Measurements from ENCODE around the gene MYCBP2.
"Not testable (repeated sequence)": the region's sequence is repeated elsewhere in the genome, so short reads cannot be mapped to it uniquely, and the experiment has no call there.

MYCBP2 gene

DNA sequence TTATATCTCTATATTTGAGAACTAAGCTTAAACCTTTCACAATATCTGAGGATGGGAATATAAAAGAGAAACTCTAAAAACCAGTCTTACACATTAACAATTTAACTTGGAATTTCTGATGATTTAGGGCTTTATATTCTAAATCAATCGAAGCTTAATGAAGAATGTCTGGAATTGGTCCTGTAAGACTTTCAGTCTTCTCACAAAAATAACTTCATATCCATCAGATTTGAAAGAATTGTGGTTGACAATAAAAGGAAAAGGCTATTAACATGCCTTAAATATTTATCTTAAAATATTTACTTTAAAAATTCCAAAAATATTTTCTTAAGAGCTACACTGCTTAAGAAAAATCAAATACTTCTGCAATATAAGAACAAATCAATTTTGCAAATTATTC is 27.3 kb downstream of the MYCBP2 start:
- no peak for DNase-seq (ENCODE audit: low read depth)

DNA sequence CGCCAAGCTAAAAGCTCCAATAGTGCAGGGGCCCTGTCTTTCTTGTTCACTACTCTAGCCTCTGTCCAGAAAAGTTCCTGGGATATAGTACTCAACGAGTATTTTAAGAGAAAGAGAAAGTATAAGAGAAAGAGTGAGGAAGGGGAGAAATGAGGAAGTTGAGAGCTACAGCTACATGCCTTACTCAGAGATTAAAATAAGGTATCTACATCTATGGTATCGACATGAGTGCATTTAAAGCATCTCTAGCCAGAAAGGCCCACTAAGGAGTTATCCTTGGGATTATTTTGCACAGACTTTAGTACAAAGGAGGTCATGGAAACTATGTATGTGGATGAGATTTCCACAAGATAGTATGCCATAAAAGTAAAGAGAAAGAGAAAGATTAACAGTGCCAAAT is 28.5 kb downstream of the MYCBP2 start:
- DNase-seq (ENCODE audit: low read depth): no peak

DNA sequence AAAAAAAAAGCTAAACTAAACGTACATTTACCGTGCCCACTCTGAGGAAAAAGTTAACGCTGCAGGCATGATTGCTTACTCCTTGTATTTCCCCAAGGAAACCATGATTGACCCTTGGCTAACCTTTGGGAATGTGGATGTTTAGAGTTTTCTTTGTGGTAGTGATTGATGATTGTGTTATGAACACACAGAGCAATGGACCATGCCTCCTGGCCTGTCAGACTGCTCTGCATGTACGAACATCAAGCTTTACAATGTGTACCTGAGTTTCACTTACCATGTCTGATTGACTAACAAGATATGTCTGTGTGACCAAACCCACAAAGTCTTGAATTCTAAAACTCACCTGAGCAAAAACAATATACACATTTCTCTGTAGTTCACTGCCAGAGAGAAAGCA is 35.1 kb downstream of the MYCBP2 start:
- no peak for DNase-seq (ENCODE audit: low read depth)

DNA sequence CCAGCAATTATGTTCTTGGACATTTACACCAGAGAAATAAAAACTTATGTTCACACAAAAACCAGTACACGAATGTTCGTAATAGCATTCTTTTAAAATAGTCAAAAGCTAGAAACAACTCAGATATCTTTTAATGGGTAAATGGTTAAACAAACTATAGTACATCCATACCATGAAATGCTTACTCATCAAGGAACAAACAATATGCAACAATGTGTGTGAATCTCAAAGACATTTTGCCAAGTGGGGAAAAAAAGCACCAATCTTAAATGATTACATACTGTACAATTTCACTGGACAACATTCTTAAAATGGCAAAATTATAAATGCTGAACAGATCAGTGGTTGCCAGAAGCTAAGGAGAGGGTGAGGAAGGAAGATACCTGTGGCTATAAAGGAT is 36.6 kb downstream of the MYCBP2 start:
- no peak for DNase-seq (ENCODE audit: low read depth)

DNA sequence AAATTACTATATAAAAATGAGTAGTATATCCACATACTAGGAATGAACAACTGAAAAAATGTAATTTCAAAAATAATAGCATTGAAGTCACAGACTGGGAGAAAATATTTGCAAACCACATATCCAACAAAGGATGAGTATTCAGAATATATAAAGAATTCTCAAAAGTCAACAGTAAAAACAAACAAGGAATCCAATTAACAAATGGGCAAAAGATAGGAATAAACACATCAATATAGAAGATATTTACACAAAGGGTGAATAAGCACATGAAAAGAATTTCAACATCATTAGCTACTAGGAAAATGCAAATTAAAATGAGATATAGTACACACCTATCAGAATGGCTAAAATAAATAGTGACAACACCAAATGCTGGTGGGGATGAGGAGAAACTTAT is 37.0 kb downstream of the MYCBP2 start:
- DNase-seq (ENCODE audit: low read depth): no peak

DNA sequence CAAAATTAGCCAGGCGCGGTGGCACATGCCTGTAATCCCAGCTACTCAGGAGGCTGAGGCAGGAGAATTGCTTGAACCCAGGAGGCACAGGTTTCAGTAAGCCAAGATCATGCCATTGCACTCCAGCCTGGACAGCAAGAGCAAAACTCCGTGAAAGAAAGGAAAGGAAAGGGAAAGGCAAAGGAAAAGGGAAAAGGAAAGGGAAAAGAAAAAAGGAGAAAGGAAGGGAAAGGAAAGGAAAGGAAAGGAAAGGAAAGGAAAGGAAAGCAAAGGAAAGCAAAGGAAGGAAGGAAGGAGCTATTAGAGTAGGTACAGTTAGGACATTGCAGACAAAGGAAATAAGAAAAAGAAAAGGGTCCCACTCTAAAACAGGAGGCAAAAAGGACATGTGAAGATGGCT is 41.3 kb downstream of the MYCBP2 start:
- not testable (repeated sequence) for DNase-seq (ENCODE audit: low read depth)

DNA sequence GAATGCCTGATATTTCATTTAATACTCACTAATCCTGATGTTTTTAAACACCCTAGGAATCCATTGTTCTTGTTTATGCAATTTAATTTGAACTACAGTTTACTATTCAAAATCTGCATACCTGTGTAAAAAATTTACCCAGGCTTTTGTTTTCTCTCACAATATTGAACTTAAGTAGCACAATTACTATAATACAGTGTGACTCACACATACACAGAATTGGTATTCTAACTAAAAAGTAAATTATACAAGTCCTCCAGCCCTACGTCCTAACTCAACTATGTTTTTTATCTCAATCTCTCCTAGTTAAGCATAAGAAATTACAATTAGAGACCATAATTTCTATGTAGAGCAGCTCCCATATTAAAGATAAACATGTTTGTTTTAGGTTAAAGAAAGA is 41.8 kb downstream of the MYCBP2 start:
- no peak for DNase-seq (ENCODE audit: low read depth)

DNA sequence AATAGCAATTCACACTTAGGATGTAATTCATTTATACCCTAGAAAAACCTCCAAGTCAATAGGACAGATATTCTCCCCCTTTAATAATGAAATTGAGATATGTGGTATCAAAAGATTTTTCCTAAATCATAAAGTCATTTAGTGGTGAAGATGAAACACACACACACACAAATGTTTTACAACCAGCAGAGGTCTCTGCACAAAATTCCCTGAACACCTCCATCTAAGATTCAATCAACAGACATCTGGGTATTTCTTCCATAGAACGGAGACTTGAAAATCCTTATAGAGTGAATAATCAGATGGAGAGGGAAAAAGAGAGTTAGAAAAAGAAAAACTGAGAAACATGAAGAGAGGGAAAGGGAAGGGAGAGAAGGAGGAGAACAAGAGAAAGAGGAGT is 52.8 kb downstream of the MYCBP2 start:
- no peak for DNase-seq (ENCODE audit: low read depth)

DNA sequence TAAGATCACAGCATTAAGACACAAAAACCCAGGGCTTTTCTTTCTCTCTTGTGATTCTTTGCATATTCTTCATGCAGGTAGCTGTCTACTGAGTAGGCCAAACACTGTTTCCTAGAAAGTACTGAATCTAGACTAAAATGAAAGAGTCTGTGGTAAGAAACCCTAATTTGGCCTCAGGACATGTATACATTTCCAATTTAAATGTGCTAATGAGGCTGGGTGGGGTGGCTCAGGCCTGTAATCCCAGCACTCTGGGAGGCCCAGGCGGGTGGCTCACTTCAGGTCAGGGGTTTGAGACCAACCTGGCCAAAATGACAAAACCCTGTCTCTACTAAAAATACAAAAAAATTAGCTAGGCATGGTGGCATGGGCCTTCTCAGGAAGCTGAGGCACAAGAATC is 57.8 kb downstream of the MYCBP2 start:
- DNase-seq (ENCODE audit: low read depth): no peak

DNA sequence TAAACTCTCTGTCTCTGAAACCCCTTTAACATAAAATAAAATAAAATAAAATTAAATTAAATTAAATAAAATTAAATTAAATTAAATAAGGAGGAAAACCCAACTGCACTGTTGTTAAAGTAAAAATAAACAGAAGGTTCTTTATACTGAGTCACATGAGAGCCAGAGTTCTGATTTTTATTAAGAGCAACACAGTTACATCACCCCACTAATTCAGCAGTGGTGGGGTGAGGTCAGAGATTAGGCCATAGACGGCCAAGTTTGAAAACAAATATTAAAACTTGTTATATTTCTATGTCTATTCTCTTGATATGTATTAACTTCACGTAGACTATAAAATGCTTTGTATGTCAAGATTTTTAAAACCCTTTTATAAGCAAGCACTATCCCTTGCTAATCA is 59.5 kb downstream of the MYCBP2 start:
- DNase-seq (ENCODE audit: low read depth): peak; percentile 82

DNA sequence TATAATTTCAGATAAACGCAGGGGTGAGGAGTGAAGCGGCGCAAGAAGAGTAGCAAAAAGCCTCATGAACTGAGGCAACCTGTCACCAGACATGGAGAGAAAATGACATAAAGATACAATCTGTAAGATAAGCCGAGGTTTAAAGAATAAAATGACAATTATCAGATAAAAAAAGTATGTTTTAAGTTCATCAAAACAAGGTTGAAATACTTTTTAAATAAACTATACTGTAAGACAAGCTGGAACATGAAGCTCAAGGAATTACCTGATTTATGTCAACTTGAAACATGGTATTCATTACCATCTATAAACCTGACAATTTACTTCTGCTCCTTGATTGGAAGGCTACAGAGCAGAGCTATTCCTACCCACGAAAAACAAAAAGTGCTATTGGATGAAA is 61.6 kb downstream of the MYCBP2 start:
- no peak for DNase-seq (ENCODE audit: low read depth)

DNA sequence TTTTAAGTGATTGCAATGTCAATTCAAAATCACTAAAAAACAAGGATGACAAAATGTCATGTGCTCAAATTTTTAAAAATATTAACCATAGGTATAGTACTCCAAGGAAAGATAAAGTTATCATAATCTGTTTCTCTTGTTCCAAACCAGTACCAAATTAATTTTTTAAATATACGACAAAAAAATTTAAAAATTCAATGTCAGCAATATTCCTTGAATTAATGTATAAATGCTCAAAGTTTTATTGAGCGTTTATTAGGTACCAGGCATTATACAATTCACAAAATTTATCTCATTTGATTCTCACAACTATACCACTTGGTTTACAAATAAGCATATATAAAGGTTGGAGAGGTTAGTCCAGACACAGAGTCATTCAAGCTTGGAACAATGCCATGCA is 64.7 kb downstream of the MYCBP2 start:
- no peak for DNase-seq (ENCODE audit: low read depth)

DNA sequence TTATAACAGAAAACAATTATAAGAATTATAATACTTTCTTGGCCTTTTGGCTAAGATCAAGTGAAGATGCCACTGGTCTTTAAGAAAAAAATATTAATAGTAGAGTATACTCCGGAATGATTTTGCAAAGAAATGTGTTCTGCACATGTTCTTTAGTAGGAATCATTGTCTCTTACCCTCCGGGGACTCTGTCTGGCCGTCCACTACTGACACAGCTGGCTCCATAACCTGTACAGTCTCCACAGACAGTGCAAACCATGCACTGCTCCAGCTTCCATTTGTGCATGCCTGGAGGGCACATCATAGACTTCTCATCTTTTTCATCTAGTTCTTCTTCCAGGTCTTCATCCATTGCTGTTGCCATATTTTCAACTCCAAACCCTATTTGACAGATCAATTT is 75.9 kb downstream of the MYCBP2 start:
- DNase-seq (ENCODE audit: low read depth): no peak

DNA sequence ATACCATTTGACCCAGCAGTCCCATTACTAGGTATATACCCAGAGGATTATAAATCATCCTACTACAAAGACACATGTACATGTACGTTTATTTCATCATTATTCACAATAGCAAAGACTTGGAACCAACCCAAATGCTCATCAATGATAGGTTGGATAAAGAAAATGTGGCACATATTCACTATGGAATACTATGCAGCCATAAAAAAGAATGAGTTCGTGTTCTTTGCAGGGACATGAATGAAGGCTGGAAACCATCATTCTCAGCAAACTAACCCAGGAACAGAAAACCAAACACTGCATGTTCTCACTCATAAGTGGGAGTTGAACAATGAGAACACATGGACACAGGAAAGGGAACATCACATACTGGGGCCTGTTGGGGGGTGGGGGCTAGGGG is 81.7 kb downstream of the MYCBP2 start:
- not testable (repeated sequence) for DNase-seq (ENCODE audit: low read depth)

DNA sequence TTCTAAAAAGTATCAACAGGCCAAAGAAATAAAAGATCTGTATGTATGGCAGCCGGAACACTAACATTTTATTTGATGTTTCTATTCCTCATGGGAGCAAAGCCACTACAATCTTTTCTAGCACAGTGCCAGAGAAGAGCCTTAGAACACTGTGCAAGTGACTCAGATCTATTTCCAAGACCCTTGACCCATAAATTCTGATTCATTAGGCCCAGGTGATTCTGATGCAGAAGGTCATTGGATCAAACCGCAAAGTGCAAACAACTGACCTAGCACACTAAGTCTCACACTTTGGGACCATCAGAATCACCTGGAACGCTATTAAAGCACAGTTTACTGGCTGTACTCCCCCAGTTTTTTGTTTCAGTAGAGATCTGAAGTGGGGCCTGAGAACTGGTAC is 87.6 kb downstream of the MYCBP2 start:
- DNase-seq (ENCODE audit: low read depth): peak; percentile 21

DNA sequence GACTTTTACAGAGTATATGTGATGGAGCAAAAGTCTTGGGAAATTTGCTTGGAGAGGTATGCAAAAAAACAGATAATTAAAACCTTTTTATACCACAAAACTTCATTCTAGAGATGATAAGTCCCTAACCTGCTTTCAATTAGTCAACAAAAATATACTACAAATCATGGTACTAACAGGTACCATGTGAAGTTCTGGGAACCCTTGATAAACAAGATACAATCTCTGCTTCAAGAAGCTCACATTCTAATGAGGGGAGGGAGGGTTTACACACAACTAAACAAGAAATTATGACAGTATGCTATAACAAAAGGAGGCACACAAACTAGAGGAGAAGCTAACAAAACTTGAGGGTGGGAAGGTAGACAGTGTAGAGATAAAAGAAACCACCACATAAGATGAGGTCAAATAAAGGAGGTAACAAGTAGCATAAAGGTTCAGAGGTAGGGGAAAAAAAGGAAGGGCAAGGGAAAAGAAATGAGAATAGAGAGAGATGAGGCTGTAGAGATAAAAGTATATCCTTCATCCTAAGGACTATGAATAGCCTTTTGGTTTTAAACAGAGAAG is 91.4 kb downstream of the MYCBP2 start:
- DNase-seq (ENCODE audit: low read depth): no peak

DNA sequence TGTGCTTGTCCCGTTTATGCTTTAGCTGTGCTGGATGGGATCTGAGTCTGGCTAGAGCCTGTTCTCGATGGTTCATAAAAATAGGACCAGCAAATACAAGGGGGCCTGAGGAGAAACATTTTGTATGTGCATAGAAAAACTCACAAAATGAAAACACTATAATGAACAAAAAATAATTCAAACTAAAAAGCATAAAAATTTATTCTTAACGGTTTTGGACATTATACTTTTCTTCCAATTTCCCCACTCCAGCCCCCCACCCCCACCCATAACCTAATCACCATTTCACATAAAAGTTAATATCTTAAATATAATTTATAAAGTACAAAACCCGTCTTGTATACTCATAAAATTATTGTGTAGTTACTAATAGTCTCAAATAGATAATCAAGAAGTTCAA is 93.7 kb downstream of the MYCBP2 start:
- DNase-seq (ENCODE audit: low read depth): no peak

DNA sequence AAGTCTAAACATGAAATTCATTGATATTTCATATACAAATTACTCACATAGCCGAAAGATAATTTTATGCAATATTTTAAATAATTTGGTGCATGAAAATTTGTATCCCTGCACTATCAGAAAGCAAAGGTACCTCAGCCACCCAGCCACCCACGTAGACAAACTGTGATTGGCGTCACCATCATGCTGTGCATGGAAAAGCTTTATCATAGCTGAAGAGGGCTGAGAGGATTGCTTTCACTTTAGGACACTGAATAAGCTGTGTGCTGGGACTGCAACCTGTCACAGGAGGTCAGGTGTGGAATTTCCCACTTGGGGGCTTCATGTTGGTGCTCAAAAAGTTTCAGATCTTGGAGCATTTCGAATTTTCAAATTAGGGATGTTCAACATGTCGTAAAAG is 96.3 kb downstream of the MYCBP2 start:
- no peak for DNase-seq (ENCODE audit: low read depth)

DNA sequence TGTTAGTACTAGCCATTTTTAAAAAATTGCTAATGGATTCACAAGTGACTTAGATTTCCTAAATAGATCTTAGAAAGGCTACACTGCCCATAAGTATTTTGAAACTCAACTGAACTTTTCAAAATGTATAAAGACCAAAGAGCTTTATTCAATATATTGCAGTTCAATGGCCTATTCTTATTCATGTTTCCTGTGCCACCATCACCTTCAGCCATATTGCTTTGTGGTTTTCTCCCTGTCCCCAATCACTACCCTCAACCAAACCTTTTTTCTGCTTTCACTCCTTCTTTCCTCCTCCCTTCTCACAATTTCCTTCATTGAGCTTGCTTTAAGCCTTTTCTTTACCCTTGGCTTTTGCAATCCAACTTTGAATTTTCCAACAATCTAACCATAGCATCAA is 100.9 kb downstream of the MYCBP2 start:
- DNase-seq (ENCODE audit: low read depth): no peak

DNA sequence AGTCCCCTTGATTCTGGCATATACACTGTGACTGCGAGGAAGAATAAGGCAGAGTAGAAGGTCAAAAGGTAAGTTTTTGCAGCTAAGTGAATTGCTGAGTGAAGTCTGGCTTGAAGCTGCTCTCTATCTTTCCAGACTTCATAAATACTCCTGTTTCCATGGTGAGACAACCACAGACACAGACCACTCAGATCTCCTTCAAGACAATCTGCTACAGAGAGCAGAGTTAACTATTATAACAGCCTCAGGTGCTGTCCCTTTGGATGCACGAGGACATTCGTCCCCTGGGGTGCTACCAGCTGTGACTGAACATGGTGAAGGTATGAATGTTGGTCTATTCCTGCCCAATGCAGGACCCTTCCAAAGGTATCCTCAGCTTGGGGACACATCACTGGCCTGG is 104.0 kb downstream of the MYCBP2 start:
- DNase-seq (ENCODE audit: low read depth): no peak

DNA sequence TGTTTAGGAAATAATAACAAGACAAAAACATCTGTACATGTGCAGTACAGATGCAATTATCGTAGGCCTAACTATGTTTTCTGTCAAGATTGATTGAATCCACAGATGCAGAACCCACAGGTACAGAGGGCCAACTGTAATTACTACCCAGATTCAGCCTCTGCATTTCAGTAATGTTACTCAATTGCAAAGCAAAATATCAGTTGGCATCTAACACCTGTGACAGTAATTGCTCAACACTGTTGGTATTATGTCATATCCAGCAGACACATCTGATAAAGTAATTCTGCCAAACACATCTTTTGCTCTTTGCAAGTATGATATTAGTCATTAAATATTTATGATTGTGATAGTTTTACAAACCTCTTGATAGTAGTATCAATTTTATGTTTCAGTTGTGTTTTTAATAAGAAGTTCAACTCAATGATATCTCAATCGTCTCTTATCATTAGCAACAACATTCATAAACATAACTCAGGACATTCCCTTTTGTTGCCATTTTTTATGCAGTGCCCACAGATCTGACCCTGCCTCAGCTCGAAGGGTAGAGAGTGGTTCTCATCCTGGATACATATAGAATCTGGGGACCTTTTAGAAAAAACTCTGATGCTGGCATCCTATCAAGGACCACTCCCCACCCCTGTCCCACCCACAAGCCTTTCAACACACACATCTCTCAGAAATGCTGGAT is 104.7 kb downstream of the MYCBP2 start:
- no peak for DNase-seq (ENCODE audit: low read depth)

DNA sequence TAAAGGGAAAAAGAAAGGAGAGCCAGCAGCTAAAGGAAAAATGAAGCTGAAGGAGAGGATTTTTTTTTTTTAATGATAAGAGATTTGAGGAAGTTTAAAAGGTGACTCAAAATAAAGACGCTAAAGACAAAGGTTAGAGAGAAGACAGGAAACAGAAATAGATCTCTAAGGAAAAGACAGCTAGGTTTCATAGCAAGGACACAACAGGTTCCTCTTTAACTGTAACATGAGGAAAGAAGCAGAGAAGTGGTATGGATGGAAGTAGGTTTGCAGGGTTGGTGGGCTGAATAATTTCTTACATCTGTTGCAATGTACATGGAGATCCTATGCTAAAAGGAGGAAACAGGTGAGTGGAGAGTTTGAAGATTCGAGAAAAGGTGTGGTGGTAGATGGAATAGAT is 107.5 kb downstream of the MYCBP2 start:
- no peak for DNase-seq (ENCODE audit: low read depth)

DNA sequence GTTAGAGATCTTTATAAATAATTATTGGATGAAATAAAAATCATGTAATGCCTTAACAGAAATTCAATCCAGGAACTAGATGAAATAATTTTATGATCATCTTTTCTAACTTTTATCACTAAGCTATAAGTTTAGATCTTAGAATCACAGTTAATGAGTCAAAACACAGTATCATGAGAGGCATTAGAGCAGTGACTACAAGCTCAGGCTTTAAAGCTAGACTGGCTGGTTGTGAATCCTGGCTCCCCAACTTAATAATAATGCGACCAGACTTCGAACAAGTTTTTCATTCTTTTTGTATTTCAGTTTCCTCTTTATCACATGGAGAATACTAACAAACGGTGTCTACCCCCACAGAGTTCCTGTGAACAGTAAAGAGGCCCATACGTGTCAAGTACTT is 108.6 kb downstream of the MYCBP2 start:
- no peak for DNase-seq (ENCODE audit: low read depth)

DNA sequence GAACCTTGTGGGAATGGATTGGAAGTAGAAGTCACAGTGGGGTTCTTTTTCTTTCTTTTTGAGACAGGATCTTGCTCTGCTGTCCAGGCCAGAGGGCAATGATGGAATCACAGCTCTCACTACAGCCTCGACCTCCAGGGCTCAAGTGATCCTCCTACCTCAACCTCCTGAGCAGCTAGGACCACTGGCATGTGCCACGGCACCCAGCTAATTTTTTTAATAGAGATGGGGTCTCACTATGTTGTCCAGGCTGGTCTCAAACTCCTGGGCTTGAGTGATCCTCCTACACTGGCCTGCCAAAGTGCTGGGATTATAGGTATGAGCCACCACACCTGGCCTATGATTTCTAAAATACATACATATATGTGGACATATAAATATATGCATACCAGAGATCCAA is 111.4 kb downstream of the MYCBP2 start:
- no peak for DNase-seq (ENCODE audit: low read depth)
